AG08395 (cell line): Measurements from ENCODE around the gene SPECC1.
"Not testable (repeated sequence)": the region's sequence is repeated elsewhere in the genome, so short reads cannot be mapped to it uniquely, and the experiment has no call there.

Experiments
- DNase-seq: peaks from one replicate; pipeline ENCODE4 v3.0.0; 2012; ENCODE audit warnings: mixed read lengths, low spot score

The SPECC1 gene

GRCh38 chr17:20128036-20128667 lies 119.0 kb downstream of the SPECC1 start:
- peak; percentile 34 for DNase-seq

- DNase-seq = no peak
These were observed 124.4 kb downstream of the SPECC1 start for GRCh38 chr17:20133517-20133916.

- DNase-seq = no peak
These were observed 132.2 kb downstream of the SPECC1 start for GRCh38 chr17:20141198-20141972.

- DNase-seq = no peak
These were observed 133.1 kb downstream of the SPECC1 start for GRCh38 chr17:20142268-20142667.

GRCh38 chr17:20143740-20144139 lies 134.6 kb downstream of the SPECC1 start:
- no peak for DNase-seq

- DNase-seq = no peak
These were observed 136.4 kb downstream of the SPECC1 start for GRCh38 chr17:20145567-20145966.

- DNase-seq = no peak
These were observed 140.1 kb downstream of the SPECC1 start for GRCh38 chr17:20149251-20149650.

- no peak for DNase-seq
These were observed 142.0 kb downstream of the SPECC1 start for GRCh38 chr17:20151174-20151573.

GRCh38 chr17:20153231-20153630 lies 144.1 kb downstream of the SPECC1 start:
- no peak for DNase-seq

GRCh38 chr17:20154286-20155000 lies 145.3 kb downstream of the SPECC1 start:
- no peak for DNase-seq

- DNase-seq = peak; percentile 91
These were observed 146.4 kb downstream of the SPECC1 start for GRCh38 chr17:20155258-20156195.

- DNase-seq = peak; percentile 21
These were observed 147.2 kb downstream of the SPECC1 start for GRCh38 chr17:20156196-20157000.

GRCh38 chr17:20157001-20157310 lies 147.8 kb downstream of the SPECC1 start:
- no peak for DNase-seq

GRCh38 chr17:20158580-20158979 lies 149.4 kb downstream of the SPECC1 start:
- no peak for DNase-seq

- DNase-seq = no peak
These were observed 150.4 kb downstream of the SPECC1 start for GRCh38 chr17:20159406-20160069.

GRCh38 chr17:20165516-20165915 lies 156.4 kb downstream of the SPECC1 start:
- not testable (repeated sequence) for DNase-seq

- no peak for DNase-seq
These were observed 160.9 kb downstream of the SPECC1 start for GRCh38 chr17:20170085-20170484.

GRCh38 chr17:20171741-20172365 lies 162.7 kb downstream of the SPECC1 start:
- DNase-seq = no peak

GRCh38 chr17:20172376-20172775 lies 163.2 kb downstream of the SPECC1 start:
- no peak for DNase-seq

- DNase-seq = no peak
These were observed 163.9 kb downstream of the SPECC1 start for GRCh38 chr17:20173091-20173490.
